Measurements from ENCODE around the gene DVL1.
A peak's percentile ranks its signal among the peaks of the same experiment; 100 is the strongest.
"Not testable (repeated sequence)": the region's sequence is repeated elsewhere in the genome, so short reads cannot be mapped to it uniquely, and the experiment has no call there.

The DVL1 gene

GRCh38 chr1:1320666-1321448 lies 28.4 kb downstream of the DVL1 start:
- peak overlapping the region in 2 of 3 experiments; percentile 49 to 67 for H3K4me3 Mint-ChIP-seq
- TF ChIP-seq CTCF (IDR thresholded peaks at IDR 0.05; ENCODE audit: unreplicated experiment in 3 of 3), result no peak
- H3K9me3 Mint-ChIP-seq, result no peaks in the 10 kb centered on the region
- H3K4me1 Mint-ChIP-seq, result peaks cover 32% of the 10 kb centered on the region
- peaks cover 15% of the 10 kb centered on the region for H3K36me3 Mint-ChIP-seq (ENCODE audit: low read depth)
- H3K27me3 Mint-ChIP-seq (ENCODE audit: low read depth), result no peaks in the 10 kb centered on the region
- H3K27ac Mint-ChIP-seq, result no peak overlapping the region

DNA sequence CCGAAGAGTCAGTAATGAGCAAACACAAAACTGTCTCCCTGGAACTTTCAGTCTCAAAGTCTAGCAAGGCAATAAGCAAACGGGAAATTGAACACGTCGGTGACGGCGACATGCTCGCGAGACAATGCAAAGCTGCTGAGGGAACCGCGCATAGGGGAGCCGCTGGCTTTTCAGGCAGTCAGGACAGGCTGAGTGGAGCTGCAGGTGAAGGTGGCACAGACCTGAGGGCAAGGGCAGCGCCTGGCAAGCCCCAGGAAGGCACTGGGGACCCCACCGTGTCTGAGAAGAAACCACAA lies 29.6 kb downstream of the DVL1 start:
- H3K27ac Mint-ChIP-seq, result no peak overlapping the region
- no peaks in the 10 kb centered on the region for H3K27me3 Mint-ChIP-seq (ENCODE audit: low read depth)
- peaks cover 19% of the 10 kb centered on the region for H3K36me3 Mint-ChIP-seq (ENCODE audit: low read depth)
- H3K9me3 Mint-ChIP-seq, result no peaks in the 10 kb centered on the region
- TF ChIP-seq CTCF (IDR thresholded peaks at IDR 0.05; ENCODE audit: unreplicated experiment in 3 of 3), result no peak
- H3K4me1 Mint-ChIP-seq, result peaks cover 32% of the 10 kb centered on the region
- H3K4me3 Mint-ChIP-seq, result peak overlapping the region in 2 of 3 experiments; percentile 26 to 48

GRCh38 chr1:1318777-1319645 lies 30.2 kb downstream of the DVL1 start:
- Mint-ChIP-seq H3K4me1 (peaks cover 32% of the 10 kb centered on the region), H3K4me3 (peak overlapping the region in 2 of 3 experiments; percentile 26 to 48), H3K9me3 (no peaks in the 10 kb centered on the region), H3K27me3 (ENCODE audit: low read depth) (no peaks in the 10 kb centered on the region), H3K36me3 (ENCODE audit: low read depth) (peaks cover 19% of the 10 kb centered on the region), H3K27ac (peak overlapping the region in 1 of 3 experiments; percentile 48)
- no peak for TF ChIP-seq CTCF (IDR thresholded peaks at IDR 0.05; ENCODE audit: unreplicated experiment in 3 of 3)

GRCh38 chr1:1318131-1318652 lies 31.0 kb downstream of the DVL1 start:
- Mint-ChIP-seq H3K27me3 (ENCODE audit: low read depth) (no peaks in the 10 kb centered on the region), H3K4me3 (peak overlapping the region in 1 of 3 experiments; percentile 50), H3K9me3 (no peaks in the 10 kb centered on the region), H3K27ac (peak overlapping the region in 1 of 3 experiments; percentile 48), H3K4me1 (peaks cover 26% of the 10 kb centered on the region), H3K36me3 (ENCODE audit: low read depth) (peaks cover 22% of the 10 kb centered on the region)
- TF ChIP-seq CTCF (IDR thresholded peaks at IDR 0.05; ENCODE audit: unreplicated experiment in 3 of 3), result no peak

DNA sequence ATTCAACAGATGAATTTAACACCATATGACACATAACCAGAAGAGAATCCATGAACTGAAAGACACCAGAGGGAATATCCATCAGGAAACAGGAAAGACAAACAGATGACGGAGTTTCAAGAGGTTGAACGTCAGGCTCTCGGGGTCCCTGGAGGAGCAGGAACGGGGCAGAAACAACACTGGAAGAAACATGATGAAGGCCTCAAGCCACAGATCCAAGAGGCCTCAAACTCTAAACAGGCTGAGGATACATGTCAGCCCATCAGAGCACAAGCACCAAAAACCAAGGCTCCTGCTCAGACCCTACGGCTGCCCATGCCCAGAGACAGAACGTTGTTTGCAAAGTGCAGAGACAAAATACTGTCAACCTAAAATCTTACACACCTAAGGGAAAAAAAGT lies 31.8 kb downstream of the DVL1 start:
- peaks cover 20% of the 10 kb centered on the region for H3K4me1 Mint-ChIP-seq
- no peak for TF ChIP-seq CTCF (IDR thresholded peaks at IDR 0.05; ENCODE audit: unreplicated experiment in 3 of 3)
- peak overlapping the region in 1 of 3 experiments; percentile 12 for H3K4me3 Mint-ChIP-seq
- no peak overlapping the region for H3K27ac Mint-ChIP-seq
- H3K27me3 Mint-ChIP-seq (ENCODE audit: low read depth), result no peaks in the 10 kb centered on the region
- H3K9me3 Mint-ChIP-seq, result no peaks in the 10 kb centered on the region
- H3K36me3 Mint-ChIP-seq (ENCODE audit: low read depth), result peaks cover 22% of the 10 kb centered on the region

- peaks cover 22% of the 10 kb centered on the region for H3K36me3 Mint-ChIP-seq (ENCODE audit: low read depth)
- H3K9me3 Mint-ChIP-seq; H3K27me3 Mint-ChIP-seq (ENCODE audit: low read depth); H3K4me3 Mint-ChIP-seq: not testable (repeated sequence)
- H3K27ac Mint-ChIP-seq, result peak overlapping the region in 1 of 3 experiments; percentile 74
- H3K4me1 Mint-ChIP-seq, result peaks cover 16% of the 10 kb centered on the region
Measured at GRCh38 chr1:1316199-1316598, 33.0 kb downstream of the DVL1 start.

Measured in nephron (organoid).